ENCODE measurements around the gene NEDD9. TPM values are rescaled to one million over a fixed set of nuclear protein-coding genes. Genes with fewer than 3 reads are reported as not detected.

Gene NEDD9
- total and polyA plus RNA-seq, 2 of the 13 experiments (the other 11 are each of a cell fraction or from before 2014, with no cell fraction given), result 27.1 to 389 TPM

GRCh38 chr6:11164717-11165646 is 67.5 kb downstream of the NEDD9 start (continued):
- TF ChIP-seq, protein P1, sequence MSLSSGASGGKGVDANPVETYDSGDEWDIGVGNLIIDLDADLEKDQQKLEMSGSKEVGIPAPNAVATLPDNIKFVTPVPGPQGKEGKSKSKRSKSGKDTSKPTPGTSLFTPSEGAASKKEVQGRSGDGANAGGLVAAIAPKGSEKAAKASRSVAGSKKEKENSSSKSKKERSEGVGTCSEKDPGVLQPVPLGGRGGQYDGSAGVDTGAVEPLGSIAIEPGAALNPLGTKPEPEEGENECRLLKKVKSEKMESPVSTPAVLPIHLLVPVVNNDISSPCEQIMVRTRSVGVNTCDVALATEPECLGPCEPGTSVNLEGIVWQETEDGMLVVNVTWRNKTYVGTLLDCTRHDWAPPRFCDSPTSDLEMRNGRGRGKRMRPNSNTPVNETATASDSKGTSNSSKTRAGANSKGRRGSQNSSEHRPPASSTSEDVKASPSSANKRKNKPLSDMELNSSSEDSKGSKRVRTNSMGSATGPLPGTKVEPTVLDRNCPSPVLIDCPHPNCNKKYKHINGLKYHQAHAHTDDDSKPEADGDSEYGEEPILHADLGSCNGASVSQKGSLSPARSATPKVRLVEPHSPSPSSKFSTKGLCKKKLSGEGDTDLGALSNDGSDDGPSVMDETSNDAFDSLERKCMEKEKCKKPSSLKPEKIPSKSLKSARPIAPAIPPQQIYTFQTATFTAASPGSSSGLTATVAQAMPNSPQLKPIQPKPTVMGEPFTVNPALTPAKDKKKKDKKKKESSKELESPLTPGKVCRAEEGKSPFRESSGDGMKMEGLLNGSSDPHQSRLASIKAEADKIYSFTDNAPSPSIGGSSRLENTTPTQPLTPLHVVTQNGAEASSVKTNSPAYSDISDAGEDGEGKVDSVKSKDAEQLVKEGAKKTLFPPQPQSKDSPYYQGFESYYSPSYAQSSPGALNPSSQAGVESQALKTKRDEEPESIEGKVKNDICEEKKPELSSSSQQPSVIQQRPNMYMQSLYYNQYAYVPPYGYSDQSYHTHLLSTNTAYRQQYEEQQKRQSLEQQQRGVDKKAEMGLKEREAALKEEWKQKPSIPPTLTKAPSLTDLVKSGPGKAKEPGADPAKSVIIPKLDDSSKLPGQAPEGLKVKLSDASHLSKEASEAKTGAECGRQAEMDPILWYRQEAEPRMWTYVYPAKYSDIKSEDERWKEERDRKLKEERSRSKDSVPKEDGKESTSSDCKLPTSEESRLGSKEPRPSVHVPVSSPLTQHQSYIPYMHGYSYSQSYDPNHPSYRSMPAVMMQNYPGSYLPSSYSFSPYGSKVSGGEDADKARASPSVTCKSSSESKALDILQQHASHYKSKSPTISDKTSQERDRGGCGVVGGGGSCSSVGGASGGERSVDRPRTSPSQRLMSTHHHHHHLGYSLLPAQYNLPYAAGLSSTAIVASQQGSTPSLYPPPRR (CRISPR knock-in tag; IDR thresholded peaks at IDR 0.05; ENCODE audit: borderline replicate concordance), result no peak
- peak; percentile 77 for TF ChIP-seq MTERF4 (CRISPR knock-in tag; IDR thresholded peaks at IDR 0.05)
- no peak for TF ChIP-seq SNAPC4 (CRISPR knock-in tag; IDR thresholded peaks at IDR 0.05)
- TF ChIP-seq FIP1L1 (IDR thresholded peaks at IDR 0.05; ENCODE audit: borderline replicate concordance, insufficient read depth, low read depth, low read length), result no peak
- TF ChIP-seq ZNF484 (CRISPR knock-in tag; IDR thresholded peaks at IDR 0.05; ENCODE audit: borderline replicate concordance, low read depth), result no peak
- TF ChIP-seq TCF12 (IDR thresholded peaks at IDR 0.05), result no peak
- no peak for TF ChIP-seq TCF12 (CRISPR knock-in tag; IDR thresholded peaks at IDR 0.05)
- no peak for TF ChIP-seq ZNF10 (CRISPR knock-in tag; IDR thresholded peaks at IDR 0.05; ENCODE audit: borderline replicate concordance, low read depth)
- TF ChIP-seq CREM (IDR thresholded peaks at IDR 0.05), result 0 out of 2 replicates have a peak, but pooled peaks have one; percentile 20
- no peak for TF ChIP-seq CREM (CRISPR knock-in tag; IDR thresholded peaks at IDR 0.05)
- no peak for TF ChIP-seq HNRNPK (IDR thresholded peaks at IDR 0.05; ENCODE audit: low read depth, low read length, poor library complexity, severe bottlenecking)
- no peak for TF ChIP-seq ZSCAN12 (CRISPR knock-in tag; IDR thresholded peaks at IDR 0.05)
- peak; percentile 21; the same call in 1 of the 2 replicates for TF ChIP-seq DPF2 (CRISPR knock-in tag; IDR thresholded peaks at IDR 0.05; ENCODE audit: borderline replicate concordance, low read depth)
- no peak for TF ChIP-seq MEF2D (CRISPR knock-in tag; IDR thresholded peaks at IDR 0.05)
- TF ChIP-seq TBL1XR1 (IDR thresholded peaks at IDR 0.05; ENCODE audit: borderline replicate concordance, low read length, partially characterized antibody), result no peak
- no peak for TF ChIP-seq ARNT (IDR thresholded peaks at IDR 0.05)
- TF ChIP-seq HNF4G (IDR thresholded peaks at IDR 0.05; ENCODE audit: borderline replicate concordance, low read depth, low read length), result peak; percentile 80
- peak; percentile 56; the same call in 1 of the 2 replicates for TF ChIP-seq HNF4G (CRISPR knock-in tag; IDR thresholded peaks at IDR 0.05; ENCODE audit: borderline replicate concordance, low read depth)

Data from HepG2 (cell line).